HG02885 (cell line): ENCODE data around the gene ABLIM3.

Source experiments
- ATAC-seq: cut with Tn5 transposase; IDR thresholded peaks from one replicate; pipeline ENCODE4 v1.9.1; 2021; ENCODE audit warnings: mild to moderate bottlenecking; ENCODE audit not compliant: unreplicated experiment, poor library complexity

ABLIM3 gene

DNA sequence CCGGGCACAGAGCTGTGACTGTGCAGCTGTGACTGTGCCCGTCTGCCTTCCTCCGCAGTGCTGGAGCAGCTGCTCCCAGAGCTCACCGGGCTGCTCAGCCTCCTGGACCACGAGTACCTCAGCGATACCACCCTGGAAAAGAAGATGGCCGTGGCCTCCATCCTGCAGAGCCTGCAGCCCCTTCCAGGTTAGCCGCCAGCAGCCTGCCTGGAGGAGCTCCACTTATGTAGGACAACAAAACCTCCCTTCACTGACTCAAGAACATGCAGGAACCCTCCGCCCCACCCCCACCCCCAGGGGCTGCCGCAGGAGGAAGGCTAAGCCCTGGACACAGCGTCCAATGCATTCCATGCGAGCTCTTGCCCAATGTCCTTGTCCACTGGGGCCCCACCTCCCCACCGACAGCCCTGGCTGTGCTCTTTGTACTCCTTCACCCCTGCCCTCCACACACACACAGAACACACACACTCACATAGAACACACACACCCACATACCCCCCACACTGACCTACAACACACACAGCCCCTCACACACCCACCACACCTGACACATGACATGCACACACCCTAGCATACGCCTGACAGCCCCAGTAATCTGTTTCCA is 158.3 kb downstream of the ABLIM3 start:
- ATAC-seq = no peak

DNA sequence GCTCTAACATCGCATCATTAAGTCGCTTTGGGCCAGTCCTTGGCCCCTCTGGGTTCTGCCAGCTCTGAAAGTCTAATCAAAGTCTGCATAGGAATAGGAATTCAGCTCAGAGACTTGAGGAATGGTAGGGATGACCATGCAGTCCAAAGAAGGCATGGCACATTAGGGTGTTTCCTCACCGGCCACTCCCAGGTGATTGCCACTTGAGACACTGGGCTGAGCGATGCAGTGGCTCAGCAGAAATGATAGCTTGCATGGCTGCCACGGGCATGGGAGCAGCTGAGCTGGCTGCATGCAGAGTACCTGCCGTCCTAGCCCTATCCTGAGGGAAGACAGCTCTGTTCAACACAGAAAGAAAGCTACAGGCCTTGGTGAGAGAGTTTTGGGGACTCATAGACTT is 159.1 kb downstream of the ABLIM3 start:
- ATAC-seq = no peak

DNA sequence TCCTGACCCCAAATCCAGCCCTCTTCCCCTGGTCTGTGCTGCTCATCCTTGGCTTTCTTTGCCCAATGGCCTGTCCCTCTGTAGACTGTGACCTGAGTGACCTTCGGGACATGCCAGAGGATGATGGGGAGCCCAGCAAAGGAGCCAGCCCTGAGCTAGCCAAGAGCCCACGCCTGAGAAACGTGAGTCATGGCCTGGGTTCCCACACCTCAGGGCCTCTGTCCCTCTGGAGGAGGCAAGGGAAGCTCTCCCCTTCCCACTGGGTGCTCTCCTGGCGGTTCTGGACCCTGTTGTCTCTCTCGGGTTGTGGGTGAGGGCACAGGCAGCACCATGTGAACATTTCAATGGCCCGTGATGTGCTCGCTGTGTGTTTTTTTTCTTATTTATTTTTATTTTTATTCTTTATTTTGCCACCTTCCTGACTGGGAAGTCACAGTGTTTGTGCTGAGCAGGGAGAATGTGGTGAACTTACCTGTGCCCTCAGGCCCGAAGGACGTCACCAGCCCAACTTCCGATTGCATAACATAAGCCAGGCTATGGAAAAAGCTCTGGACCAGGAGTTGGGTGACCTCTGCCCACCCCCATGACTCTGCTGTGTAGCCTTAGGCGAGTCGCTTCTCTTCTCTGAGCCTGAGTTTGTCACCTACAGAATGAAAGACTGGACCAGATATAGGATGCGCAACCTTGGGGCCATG is 159.9 kb downstream of the ABLIM3 start:
- ATAC-seq = no peak

DNA sequence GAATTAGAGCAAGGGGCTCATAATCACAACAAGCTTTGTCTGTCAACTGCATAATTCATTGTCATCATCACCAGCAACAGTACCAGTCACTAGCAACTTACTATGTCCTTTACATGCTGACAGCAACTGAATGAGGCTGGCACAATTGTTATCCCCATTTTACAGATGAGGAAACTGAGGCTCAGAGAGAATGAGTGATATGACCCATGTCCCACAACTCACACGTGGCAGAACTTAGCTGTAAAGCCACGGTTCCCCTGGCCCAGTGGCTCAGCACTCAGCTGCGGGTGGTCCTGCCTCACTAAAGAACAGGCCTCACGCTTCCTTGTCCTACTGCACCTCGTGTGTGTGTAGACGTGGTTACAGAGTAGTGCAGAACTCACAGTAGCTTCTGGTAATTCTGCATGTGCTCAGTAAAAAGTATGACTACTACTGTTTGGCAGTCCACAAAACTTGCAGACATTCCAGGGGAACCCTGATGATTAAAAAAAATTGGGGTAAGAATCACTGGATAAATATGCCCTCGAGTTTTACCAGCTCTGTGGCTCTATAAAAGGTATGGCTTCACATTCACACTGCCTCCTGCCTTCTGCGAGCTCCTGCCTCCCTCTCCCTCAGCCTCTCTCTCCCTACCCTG is 160.6 kb downstream of the ABLIM3 start:
- no peak for ATAC-seq

GRCh38 chr5:149302641-149303040 is 161.3 kb downstream of the ABLIM3 start:
- no peak for ATAC-seq

DNA sequence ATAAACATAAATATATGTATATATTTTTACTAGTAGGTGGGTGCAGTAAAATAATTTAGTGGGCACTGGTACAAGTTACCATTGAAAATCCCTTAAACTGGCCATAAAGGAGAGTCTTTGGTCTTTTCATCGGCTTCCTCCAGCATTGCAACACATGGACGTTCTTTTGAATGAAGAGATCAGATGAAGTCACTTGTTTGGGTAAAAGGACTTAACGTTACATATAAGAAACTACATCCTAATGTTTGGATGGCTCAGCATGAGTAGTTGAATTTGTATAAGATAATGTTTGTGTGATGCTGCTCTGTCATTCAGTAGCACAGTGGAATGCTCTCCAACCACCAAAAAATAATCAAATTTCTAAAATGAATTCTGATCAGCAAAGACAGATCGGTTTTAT is 161.9 kb downstream of the ABLIM3 start:
- no peak for ATAC-seq

GRCh38 chr5:149304195-149305078 is 163.1 kb downstream of the ABLIM3 start:
- no peak for ATAC-seq

- ATAC-seq = no peak
Observed at GRCh38 chr5:149309354-149309753, 168.1 kb downstream of the ABLIM3 start.
